Left ventricle myocardium inferior (tissue), 1 donor: ENCODE results near the gene PLD2. TPM values are rescaled to one million over a fixed set of nuclear protein-coding genes. Genes with fewer than 3 reads are reported as not detected.

Source experiments
- DNase-seq: peaks from one replicate; pipeline ENCODE4 v3.0.0-alpha.2; 2020
- H3K27ac ChIP-seq: fragments of 200-600 bp; replicated peaks from 2 replicates; pipeline ENCODE4 v1.8.0; 2021
- H3K27me3 ChIP-seq: fragments of 200-600 bp; 2 replicates; pipeline ENCODE4 v1.8.0; 2021; ENCODE audit warnings: low read depth
- H3K36me3 ChIP-seq: fragments of 200-600 bp; 2 replicates; pipeline ENCODE4 v1.8.0; 2021
- H3K4me1 ChIP-seq: fragments of 200-600 bp; 2 replicates; pipeline ENCODE4 v1.8.0; 2021
- H3K4me3 ChIP-seq: fragments of 200-600 bp; 2 replicates; pipeline ENCODE4 v1.8.0; 2021; ENCODE audit warnings: mild to moderate bottlenecking, moderate library complexity
- H3K9me3 ChIP-seq: fragments of 200-600 bp; replicated peaks from 2 replicates; pipeline ENCODE4 v1.8.0; 2021
- CTCF ChIP-seq: fragments of 200-600 bp; IDR thresholded peaks from 2 replicates; pipeline ENCODE4 v1.8.0; 2021; ENCODE audit warnings: antibody characterized with exemption, mild to moderate bottlenecking, borderline replicate concordance
- intact Hi-C: fragments of 100-400 bp; cut with micrococcal nuclease; formaldehyde crosslinking; loops from one replicate; pipeline ENCODE4 v1.11.0; 2022
- total RNA-seq: library from RNA; stranded (reverse); fragmentation: NEBNext Ultra II Directional; extraction: Animal tissue kit (Norgen Biotek cat#: 25700); gene quantifications from one replicate; pipeline ENCODE4 v1.2.1, GENCODE V29; 2021
- donor health status: DM: no; HTN: yes; CAD: no; lungs with severe emphysema.

Gene PLD2
- total RNA-seq, 1 donor from 2014 or later: 11.2 TPM

- Histone ChIP-seq H3K27ac (no peak overlapping the region), H3K4me1 (peaks cover 27% of the 10 kb centered on the region), H3K9me3 (no peaks in the 10 kb centered on the region), H3K27me3 (no peaks in the 10 kb centered on the region), H3K36me3 (peaks cover 59% of the 10 kb centered on the region), H3K4me3 (no peak overlapping the region)
- no peak for DNase-seq
- TF ChIP-seq CTCF: no peak
- intact Hi-C loops: no loop called here
These were observed 8.2 kb downstream of the PLD2 start for GRCh38 chr17:4815043-4815675.

- Histone ChIP-seq H3K4me3 (no peak overlapping the region), H3K27me3 (no peaks in the 10 kb centered on the region), H3K4me1 (peaks cover 12% of the 10 kb centered on the region), H3K27ac (no peak overlapping the region), H3K9me3 (no peaks in the 10 kb centered on the region), H3K36me3 (peaks cover 62% of the 10 kb centered on the region)
- intact Hi-C loops: no loop called here
- no peak for TF ChIP-seq CTCF
- DNase-seq: no peak
These were observed 9.9 kb downstream of the PLD2 start for GRCh38 chr17:4816826-4817225.

- no peaks in the 10 kb centered on the region for H3K9me3 ChIP-seq
- H3K27me3 ChIP-seq: no peaks in the 10 kb centered on the region
- TF ChIP-seq CTCF: no peak
- no peak overlapping the region for H3K4me3 ChIP-seq
- DNase-seq: no peak
- intact Hi-C loops: no loop called here
- no peak overlapping the region for H3K27ac ChIP-seq
- H3K36me3 ChIP-seq: peaks cover 67% of the 10 kb centered on the region
- no peaks in the 10 kb centered on the region for H3K4me1 ChIP-seq
These were observed 11.3 kb downstream of the PLD2 start for GRCh38 chr17:4818276-4818675.

- H3K4me3 ChIP-seq: no peak overlapping the region
- no peaks in the 10 kb centered on the region for H3K4me1 ChIP-seq
- H3K27me3 ChIP-seq: no peaks in the 10 kb centered on the region
- H3K27ac ChIP-seq: no peak overlapping the region
- DNase-seq: no peak
- peaks cover 32% of the 10 kb centered on the region for H3K36me3 ChIP-seq
- no peak for TF ChIP-seq CTCF
- H3K9me3 ChIP-seq: no peaks in the 10 kb centered on the region
- intact Hi-C loops: no loop called here
These were observed 15.9 kb downstream of the PLD2 start for GRCh38 chr17:4822835-4823234.

GRCh38 chr17:4823373-4824089 lies 16.6 kb downstream of the PLD2 start:
- no peak for TF ChIP-seq CTCF
- H3K36me3 ChIP-seq: peaks cover 31% of the 10 kb centered on the region
- intact Hi-C loops: no loop called here

More at GRCh38 chr17:4823373-4824089, 16.6 kb downstream of the PLD2 start:
- Histone ChIP-seq H3K27ac (no peak overlapping the region), H3K27me3 (no peaks in the 10 kb centered on the region), H3K4me3 (no peak overlapping the region), H3K9me3 (no peaks in the 10 kb centered on the region), H3K4me1 (no peaks in the 10 kb centered on the region)
- no peak for DNase-seq
